SK-N-SH treated with all-trans-retinoic acid at 6 μM for 48 hours (cell line): Measurements from ENCODE around the gene CEP164.

Experiments
- ATAC-seq: fragments of 200-7000 bp; cut with Tn5 transposase; 3 replicates; pipeline ENCODE4 v1.9.1; 2020; ENCODE audit warnings: mild to moderate bottlenecking, moderate library complexity
- ARNTL ChIP-seq: fragments of 450-650 bp; formaldehyde crosslinking; IDR thresholded peaks from 2 replicates; pipeline ENCODE4 v1.5.0; 2020; ENCODE audit warnings: low read depth, mild to moderate bottlenecking, moderate library complexity, borderline replicate concordance
- BACH2 ChIP-seq: fragments of 250-450 bp; sonication (Bioruptor Pico); IDR thresholded peaks from 2 replicates; pipeline ENCODE4 v1.9.0; 2021; ENCODE audit warnings: mild to moderate bottlenecking, borderline replicate concordance
- CSDC2 ChIP-seq: fragments of 250-450 bp; sonication (Bioruptor Pico); IDR thresholded peaks from 2 replicates; pipeline ENCODE4 v1.5.0; 2020; ENCODE audit warnings: mild to moderate bottlenecking, moderate library complexity
- ESRRG ChIP-seq: fragments of 250-450 bp; sonication (Bioruptor Pico); IDR thresholded peaks from 2 replicates; pipeline ENCODE4 v1.6.1; 2021; ENCODE audit warnings: mild to moderate bottlenecking
- GLIS3 ChIP-seq: fragments of 250-450 bp; sonication (Bioruptor Pico); IDR thresholded peaks from 2 replicates; pipeline ENCODE4 v1.5.0; 2020; ENCODE audit warnings: mild to moderate bottlenecking, moderate library complexity
- ISL1 ChIP-seq: fragments of 250-450 bp; sonication (Bioruptor Pico); IDR thresholded peaks from 2 replicates; pipeline ENCODE4 v2.1.2; 2022; ENCODE audit warnings: mild to moderate bottlenecking, moderate library complexity
- OSR1 ChIP-seq: fragments of 250-450 bp; sonication (Bioruptor Pico); IDR thresholded peaks from 2 replicates; pipeline ENCODE4 v1.8.0; 2022; ENCODE audit warnings: moderate library complexity, mild to moderate bottlenecking, inconsistent platforms
- PPARA ChIP-seq: fragments of 250-450 bp; sonication (Bioruptor Pico); IDR thresholded peaks from 2 replicates; pipeline ENCODE4 v1.5.0; 2020; ENCODE audit warnings: mild to moderate bottlenecking, borderline replicate concordance
- RARB ChIP-seq: fragments of 250-450 bp; sonication (Bioruptor Pico); IDR thresholded peaks from 2 replicates; pipeline ENCODE4 v1.8.0; 2021; ENCODE audit warnings: mild to moderate bottlenecking, moderate library complexity
- SNAI2 ChIP-seq: fragments of 250-450 bp; sonication (Bioruptor Pico); IDR thresholded peaks from 2 replicates; pipeline ENCODE4 v1.5.0; 2020; ENCODE audit warnings: mild to moderate bottlenecking, moderate library complexity
- TCF4 ChIP-seq: fragments of 250-450 bp; sonication (Bioruptor Pico); IDR thresholded peaks from 2 replicates; pipeline ENCODE4 v1.8.0; 2021; ENCODE audit warnings: mild to moderate bottlenecking, moderate library complexity, borderline replicate concordance
- TOX ChIP-seq: fragments of 250-450 bp; sonication (Bioruptor Pico); IDR thresholded peaks from 2 replicates; pipeline ENCODE4 v1.8.0; 2021; ENCODE audit warnings: mild to moderate bottlenecking, moderate library complexity, borderline replicate concordance
- ZC3H10 ChIP-seq: fragments of 250-450 bp; sonication (Bioruptor Pico); IDR thresholded peaks from 2 replicates; pipeline ENCODE4 v1.5.1; 2021; ENCODE audit warnings: mild to moderate bottlenecking, moderate library complexity
- ZFP30 ChIP-seq: fragments of 450-650 bp; formaldehyde crosslinking; IDR thresholded peaks from 2 replicates; pipeline ENCODE4 v1.5.0; 2022; ENCODE audit warnings: mild to moderate bottlenecking, moderate library complexity
- ZNF565 ChIP-seq: fragments of 450-650 bp; formaldehyde crosslinking; conservative IDR thresholded peaks from 2 replicates; pipeline ENCODE4 v1.5.0; 2020; ENCODE audit warnings: low read depth, mild to moderate bottlenecking, moderate library complexity
- ZNF70 ChIP-seq: fragments of 450-650 bp; formaldehyde crosslinking; IDR thresholded peaks from 2 replicates; pipeline ENCODE4 v1.5.0; 2020; ENCODE audit warnings: mild to moderate bottlenecking, moderate library complexity
- ZNF8 ChIP-seq: fragments of 450-650 bp; formaldehyde crosslinking; IDR thresholded peaks from 2 replicates; pipeline ENCODE4 v1.5.0; 2020; ENCODE audit warnings: mild to moderate bottlenecking, moderate library complexity
- TF ChIP-seq, protein P1 (sequence below): fragments of 250-450 bp; sonication (Bioruptor Pico); IDR thresholded peaks from 2 replicates; pipeline ENCODE4 v1.5.0; 2020; ENCODE audit warnings: mild to moderate bottlenecking, moderate library complexity
- TF ChIP-seq, protein P2 (sequence below): fragments of 250-450 bp; sonication (Bioruptor Pico); IDR thresholded peaks from 2 replicates; pipeline ENCODE4 v1.5.1; 2020; ENCODE audit warnings: low read depth, mild to moderate bottlenecking, moderate library complexity
- TF ChIP-seq, protein P3 (sequence below): fragments of 250-450 bp; sonication (Bioruptor Pico); IDR thresholded peaks from 2 replicates; pipeline ENCODE4 v1.8.0; 2020; ENCODE audit warnings: mild to moderate bottlenecking, moderate library complexity, borderline replicate concordance
- TF ChIP-seq, protein P4 (sequence below): fragments of 250-450 bp; sonication (Bioruptor Pico); IDR thresholded peaks from 2 replicates; pipeline ENCODE4 v1.5.1; 2021; ENCODE audit warnings: mild to moderate bottlenecking, moderate library complexity

Gene CEP164

DNA sequence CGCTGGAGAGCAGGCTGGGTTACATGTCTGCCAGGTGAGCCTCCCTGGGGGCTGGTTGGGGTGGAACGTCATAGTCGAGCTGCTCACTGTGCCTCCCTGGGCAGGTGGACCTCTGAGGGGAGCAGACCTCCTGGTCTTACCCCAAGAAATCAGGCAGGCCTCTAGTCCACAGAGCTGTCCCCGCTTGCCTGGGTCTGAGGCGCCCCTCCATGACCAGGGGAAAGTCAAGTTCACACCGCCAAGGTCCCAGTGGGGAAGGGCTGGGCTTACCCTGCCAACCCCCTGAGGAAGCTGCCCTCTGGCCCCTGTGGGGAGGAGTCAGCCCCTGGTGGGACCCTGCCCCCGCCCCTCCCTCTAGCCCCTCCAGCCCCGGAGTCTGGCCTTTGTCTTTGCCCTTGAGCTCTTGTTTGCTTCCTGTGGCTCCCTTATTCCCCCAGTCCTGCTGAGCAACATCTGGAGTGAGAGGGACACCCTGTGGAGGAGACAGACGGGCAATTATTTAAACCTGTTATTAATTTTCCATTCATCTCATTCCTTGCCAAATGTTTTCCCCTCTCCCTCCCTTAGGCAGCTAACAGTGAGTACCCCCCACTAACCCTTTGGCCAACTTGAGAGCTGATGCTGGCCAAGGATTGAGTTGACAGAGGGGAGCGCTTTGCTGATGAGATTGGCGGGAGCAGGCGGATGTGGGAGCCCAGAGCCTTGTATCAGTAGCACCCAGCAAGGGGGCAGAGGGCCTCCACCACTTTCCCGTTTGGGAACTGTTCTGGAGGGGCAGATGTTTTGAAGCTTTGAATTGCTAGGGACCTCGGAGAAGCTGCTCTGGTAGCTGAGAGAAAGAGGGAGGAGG lies 83.4 kb downstream of the CEP164 start:
- no peak for TF ChIP-seq ZNF565
- no peak for TF ChIP-seq GLIS3 (CRISPR knock-in tag)
- no peak for TF ChIP-seq ZC3H10
- TF ChIP-seq, protein P1, sequence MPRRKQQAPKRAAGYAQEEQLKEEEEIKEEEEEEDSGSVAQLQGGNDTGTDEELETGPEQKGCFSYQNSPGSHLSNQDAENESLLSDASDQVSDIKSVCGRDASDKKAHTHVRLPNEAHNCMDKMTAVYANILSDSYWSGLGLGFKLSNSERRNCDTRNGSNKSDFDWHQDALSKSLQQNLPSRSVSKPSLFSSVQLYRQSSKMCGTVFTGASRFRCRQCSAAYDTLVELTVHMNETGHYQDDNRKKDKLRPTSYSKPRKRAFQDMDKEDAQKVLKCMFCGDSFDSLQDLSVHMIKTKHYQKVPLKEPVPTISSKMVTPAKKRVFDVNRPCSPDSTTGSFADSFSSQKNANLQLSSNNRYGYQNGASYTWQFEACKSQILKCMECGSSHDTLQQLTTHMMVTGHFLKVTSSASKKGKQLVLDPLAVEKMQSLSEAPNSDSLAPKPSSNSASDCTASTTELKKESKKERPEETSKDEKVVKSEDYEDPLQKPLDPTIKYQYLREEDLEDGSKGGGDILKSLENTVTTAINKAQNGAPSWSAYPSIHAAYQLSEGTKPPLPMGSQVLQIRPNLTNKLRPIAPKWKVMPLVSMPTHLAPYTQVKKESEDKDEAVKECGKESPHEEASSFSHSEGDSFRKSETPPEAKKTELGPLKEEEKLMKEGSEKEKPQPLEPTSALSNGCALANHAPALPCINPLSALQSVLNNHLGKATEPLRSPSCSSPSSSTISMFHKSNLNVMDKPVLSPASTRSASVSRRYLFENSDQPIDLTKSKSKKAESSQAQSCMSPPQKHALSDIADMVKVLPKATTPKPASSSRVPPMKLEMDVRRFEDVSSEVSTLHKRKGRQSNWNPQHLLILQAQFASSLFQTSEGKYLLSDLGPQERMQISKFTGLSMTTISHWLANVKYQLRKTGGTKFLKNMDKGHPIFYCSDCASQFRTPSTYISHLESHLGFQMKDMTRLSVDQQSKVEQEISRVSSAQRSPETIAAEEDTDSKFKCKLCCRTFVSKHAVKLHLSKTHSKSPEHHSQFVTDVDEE (CRISPR knock-in tag), result no peak
- TF ChIP-seq ARNTL (CRISPR knock-in tag), result no peak
- no peak for TF ChIP-seq OSR1
- TF ChIP-seq TCF4 (CRISPR knock-in tag), result no peak
- TF ChIP-seq, protein P2, sequence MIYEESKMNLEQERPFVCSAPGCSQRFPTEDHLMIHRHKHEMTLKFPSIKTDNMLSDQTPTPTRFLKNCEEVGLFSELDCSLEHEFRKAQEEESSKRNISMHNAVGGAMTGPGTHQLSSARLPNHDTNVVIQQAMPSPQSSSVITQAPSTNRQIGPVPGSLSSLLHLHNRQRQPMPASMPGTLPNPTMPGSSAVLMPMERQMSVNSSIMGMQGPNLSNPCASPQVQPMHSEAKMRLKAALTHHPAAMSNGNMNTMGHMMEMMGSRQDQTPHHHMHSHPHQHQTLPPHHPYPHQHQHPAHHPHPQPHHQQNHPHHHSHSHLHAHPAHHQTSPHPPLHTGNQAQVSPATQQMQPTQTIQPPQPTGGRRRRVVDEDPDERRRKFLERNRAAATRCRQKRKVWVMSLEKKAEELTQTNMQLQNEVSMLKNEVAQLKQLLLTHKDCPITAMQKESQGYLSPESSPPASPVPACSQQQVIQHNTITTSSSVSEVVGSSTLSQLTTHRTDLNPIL (CRISPR knock-in tag), result no peak
- no peak for TF ChIP-seq RARB (CRISPR knock-in tag)
- TF ChIP-seq CSDC2 (CRISPR knock-in tag), result no peak
- TF ChIP-seq TOX (CRISPR knock-in tag), result no peak
- TF ChIP-seq ZNF70 (CRISPR knock-in tag), result no peak
- no peak for TF ChIP-seq BACH2 (CRISPR knock-in tag)
- TF ChIP-seq, protein P3, sequence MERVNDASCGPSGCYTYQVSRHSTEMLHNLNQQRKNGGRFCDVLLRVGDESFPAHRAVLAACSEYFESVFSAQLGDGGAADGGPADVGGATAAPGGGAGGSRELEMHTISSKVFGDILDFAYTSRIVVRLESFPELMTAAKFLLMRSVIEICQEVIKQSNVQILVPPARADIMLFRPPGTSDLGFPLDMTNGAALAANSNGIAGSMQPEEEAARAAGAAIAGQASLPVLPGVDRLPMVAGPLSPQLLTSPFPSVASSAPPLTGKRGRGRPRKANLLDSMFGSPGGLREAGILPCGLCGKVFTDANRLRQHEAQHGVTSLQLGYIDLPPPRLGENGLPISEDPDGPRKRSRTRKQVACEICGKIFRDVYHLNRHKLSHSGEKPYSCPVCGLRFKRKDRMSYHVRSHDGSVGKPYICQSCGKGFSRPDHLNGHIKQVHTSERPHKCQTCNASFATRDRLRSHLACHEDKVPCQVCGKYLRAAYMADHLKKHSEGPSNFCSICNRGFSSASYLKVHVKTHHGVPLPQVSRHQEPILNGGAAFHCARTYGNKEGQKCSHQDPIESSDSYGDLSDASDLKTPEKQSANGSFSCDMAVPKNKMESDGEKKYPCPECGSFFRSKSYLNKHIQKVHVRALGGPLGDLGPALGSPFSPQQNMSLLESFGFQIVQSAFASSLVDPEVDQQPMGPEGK (CRISPR knock-in tag), result no peak
- TF ChIP-seq, protein P4, sequence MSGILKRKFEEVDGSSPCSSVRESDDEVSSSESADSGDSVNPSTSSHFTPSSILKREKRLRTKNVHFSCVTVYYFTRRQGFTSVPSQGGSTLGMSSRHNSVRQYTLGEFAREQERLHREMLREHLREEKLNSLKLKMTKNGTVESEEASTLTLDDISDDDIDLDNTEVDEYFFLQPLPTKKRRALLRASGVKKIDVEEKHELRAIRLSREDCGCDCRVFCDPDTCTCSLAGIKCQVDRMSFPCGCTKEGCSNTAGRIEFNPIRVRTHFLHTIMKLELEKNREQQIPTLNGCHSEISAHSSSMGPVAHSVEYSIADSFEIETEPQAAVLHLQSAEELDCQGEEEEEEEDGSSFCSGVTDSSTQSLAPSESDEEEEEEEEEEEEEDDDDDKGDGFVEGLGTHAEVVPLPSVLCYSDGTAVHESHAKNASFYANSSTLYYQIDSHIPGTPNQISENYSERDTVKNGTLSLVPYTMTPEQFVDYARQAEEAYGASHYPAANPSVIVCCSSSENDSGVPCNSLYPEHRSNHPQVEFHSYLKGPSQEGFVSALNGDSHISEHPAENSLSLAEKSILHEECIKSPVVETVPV (CRISPR knock-in tag), result no peak
- TF ChIP-seq ESRRG, result no peak
- peak; percentile 15; the same call in 1 of the 3 replicates for ATAC-seq

DNA sequence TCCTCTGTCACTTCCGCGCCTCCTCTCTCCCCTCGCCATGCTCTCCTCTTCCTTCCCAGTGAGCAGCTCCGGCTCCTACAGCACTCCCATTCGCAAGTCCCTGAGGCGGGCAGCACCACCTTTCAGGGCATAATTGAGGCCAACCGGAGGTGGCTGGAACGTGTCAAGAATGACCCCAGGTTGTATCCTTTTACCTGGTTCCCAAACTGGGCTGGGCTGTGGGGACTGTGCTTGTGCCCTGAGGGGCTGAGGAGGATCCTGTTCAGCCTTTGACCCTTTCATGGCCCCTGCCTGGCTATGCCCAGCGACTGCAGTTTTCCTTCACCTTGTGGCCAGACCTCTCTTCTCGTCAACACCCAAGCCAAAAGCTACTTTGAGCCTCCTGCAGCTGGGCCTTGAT lies 84.1 kb downstream of the CEP164 start:
- TF ChIP-seq ESRRG (no peak), CSDC2 (CRISPR knock-in tag) (no peak), SNAI2 (no peak), PPARA (no peak), ZNF565 (no peak)
- TF ChIP-seq, protein P2 (CRISPR knock-in tag), result no peak
- ATAC-seq, result no peak

DNA sequence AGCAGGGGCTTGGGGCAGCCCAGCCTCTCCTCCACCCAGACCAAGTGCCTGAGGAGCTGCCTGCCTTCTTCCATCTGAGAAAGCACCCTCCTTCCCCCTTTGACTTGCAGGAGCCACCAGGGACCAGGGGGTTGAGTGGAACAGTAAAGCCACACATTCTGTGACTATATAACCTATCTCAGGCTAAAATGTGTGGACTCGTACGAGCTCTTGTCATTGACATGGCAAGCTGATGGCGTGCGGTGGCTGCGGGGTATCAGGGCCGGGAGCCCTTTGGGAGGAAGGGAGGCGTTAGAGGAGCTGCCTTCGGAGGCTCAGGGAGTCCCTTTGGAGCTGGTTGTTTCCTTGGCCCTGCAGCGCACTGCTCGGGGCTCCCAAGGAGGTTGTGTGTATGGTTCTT lies 84.5 kb downstream of the CEP164 start:
- ATAC-seq, result no peak
- no peak for TF ChIP-seq RARB (CRISPR knock-in tag)
- TF ChIP-seq TCF4 (CRISPR knock-in tag), result no peak
- no peak for TF ChIP-seq ZNF70 (CRISPR knock-in tag)
- TF ChIP-seq GLIS3 (CRISPR knock-in tag), result no peak
- TF ChIP-seq, protein P1 (CRISPR knock-in tag), result no peak
- no peak for TF ChIP-seq ESRRG
- no peak for TF ChIP-seq BACH2 (CRISPR knock-in tag)
- no peak for TF ChIP-seq PPARA
- TF ChIP-seq ARNTL (CRISPR knock-in tag), result no peak
- no peak for TF ChIP-seq CSDC2 (CRISPR knock-in tag)
- TF ChIP-seq ZNF565, result no peak
- TF ChIP-seq ZFP30 (CRISPR knock-in tag), result no peak
- TF ChIP-seq, protein P2 (CRISPR knock-in tag), result no peak
- no peak for TF ChIP-seq ZNF8 (CRISPR knock-in tag)
- no peak for TF ChIP-seq ISL1 (CRISPR knock-in tag)
